Tibial nerve (tissue), 3 donors: ENCODE measurements around the gene BRD3OS.

Experiments
- POLR2A ChIP-seq, 2 donors: fragments of 450-650 bp; IDR thresholded peaks; one replicate each; pipeline ENCODE4 v1.6.1; 2017; ENCODE audit warnings: antibody characterized with exemption in 2 of 2, mild to moderate bottlenecking in 2 of 2, moderate library complexity in 2 of 2
- TF ChIP-seq, protein P1 (sequence below), 5 experiments: fragments of 200-600 bp in 3 of 5; fragments of 450-650 bp in 2 of 5; sonication (generic) in 3 of 5; IDR thresholded peaks; one replicate each; pipeline ENCODE4 v1.5.1; 2016 to 2019; ENCODE audit warnings: antibody characterized with exemption in 5 of 5, mild to moderate bottlenecking in 3 of 5, moderate library complexity in 2 of 5

GRCh38 chr9:133980864-133981588 is 44.3 kb upstream of the BRD3OS start:
- TF ChIP-seq, protein P1, sequence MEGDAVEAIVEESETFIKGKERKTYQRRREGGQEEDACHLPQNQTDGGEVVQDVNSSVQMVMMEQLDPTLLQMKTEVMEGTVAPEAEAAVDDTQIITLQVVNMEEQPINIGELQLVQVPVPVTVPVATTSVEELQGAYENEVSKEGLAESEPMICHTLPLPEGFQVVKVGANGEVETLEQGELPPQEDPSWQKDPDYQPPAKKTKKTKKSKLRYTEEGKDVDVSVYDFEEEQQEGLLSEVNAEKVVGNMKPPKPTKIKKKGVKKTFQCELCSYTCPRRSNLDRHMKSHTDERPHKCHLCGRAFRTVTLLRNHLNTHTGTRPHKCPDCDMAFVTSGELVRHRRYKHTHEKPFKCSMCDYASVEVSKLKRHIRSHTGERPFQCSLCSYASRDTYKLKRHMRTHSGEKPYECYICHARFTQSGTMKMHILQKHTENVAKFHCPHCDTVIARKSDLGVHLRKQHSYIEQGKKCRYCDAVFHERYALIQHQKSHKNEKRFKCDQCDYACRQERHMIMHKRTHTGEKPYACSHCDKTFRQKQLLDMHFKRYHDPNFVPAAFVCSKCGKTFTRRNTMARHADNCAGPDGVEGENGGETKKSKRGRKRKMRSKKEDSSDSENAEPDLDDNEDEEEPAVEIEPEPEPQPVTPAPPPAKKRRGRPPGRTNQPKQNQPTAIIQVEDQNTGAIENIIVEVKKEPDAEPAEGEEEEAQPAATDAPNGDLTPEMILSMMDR (IDR thresholded peaks at IDR 0.05) = no peak
- no peak for TF ChIP-seq POLR2A (IDR thresholded peaks at IDR 0.05)
